GM11168 (cell line): ENCODE results near the gene DSE.

Experiments
- in situ Hi-C: fragments of 300-500 bp; cut with MboI; formaldehyde crosslinking; loops from one replicate; pipeline ENCODE4 v1.12.0; 2022; ENCODE audit warnings: low sequenced_read_pairs; ENCODE audit not compliant: unreplicated experiment

Gene DSE

DNA sequence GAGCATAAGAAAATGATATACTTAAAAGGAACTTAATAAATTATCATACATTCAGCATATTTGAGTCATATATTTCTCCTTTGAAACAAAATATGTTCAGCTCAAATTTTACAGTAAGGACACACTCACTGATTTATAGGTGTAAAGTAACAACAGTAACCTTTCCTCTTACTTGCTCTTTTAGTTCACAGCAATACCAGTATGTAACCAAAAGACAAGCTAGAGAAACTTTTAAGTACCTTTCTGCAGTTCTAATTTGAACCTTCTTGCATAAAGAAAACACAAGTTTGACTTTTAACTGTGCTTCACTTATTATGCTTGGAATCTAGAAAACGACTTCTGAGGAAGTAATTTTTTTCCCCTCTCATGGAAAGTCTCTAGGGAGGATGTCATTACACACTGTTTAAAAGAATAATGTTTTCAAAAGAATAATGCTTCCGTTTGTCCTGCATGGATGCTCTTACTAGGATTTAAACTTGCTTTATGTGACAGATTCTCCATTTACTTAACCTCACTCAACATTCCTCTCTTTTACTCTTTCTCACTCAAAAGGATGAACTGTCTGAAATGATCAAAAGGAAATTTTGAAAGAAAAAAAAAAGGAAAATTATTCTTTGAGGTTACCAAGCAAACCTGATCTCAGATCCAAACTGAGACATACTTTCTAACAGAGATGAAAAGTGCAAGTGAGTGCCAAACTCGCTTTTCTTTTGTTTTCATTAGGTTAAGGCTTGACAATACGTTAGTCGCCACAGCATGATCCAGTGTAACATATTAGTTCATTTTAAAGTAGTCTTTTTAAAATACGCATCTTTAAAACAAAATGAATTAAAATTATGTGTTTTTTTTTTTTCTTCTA, 68.1 kb downstream of the DSE start:
- in situ Hi-C loops, result no loop called here

DNA sequence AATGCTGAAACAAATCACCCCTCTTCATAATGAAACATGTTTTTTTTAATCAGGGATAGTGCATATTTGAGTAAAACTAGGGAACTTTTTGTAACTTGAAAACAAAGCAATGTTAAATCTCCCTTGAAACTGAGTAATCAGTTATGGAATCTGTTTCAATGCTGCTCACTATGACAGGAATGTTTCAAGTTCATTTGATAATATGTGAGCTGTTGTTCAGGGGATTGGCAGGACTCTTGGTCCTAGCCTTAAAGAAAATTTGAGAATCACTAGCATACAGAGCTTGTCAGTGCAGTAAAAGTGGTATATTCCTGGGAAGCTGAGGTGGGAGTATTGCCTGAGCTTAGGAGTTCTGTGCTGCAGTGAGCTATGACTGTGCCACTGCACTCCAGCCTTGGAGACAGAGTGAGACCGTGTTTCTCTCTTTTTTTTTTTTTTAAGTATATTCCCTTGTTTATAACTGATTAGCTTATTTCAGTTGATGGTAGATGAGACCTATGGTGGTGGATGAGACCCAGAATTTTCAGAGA, 68.8 kb downstream of the DSE start:
- in situ Hi-C loops, result no loop called here

DNA sequence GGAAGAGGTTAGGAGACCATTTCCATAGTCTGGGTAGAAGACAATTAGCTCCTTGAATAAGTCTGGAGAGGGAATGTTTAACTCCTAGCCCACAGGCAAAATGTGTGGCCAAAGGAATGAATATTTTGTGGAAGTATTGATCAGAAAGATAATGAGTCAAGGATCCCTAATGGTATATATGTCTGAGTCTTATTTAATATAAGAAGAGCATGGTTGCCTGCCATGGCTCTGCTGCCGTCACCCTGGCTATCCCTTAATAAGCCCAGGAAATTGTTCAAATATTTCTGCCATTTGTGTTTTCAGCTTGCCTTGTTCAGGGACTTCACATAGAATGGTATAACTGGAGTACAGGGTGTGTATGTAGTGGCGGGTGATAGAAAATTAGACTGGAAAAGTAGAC, 72.4 kb downstream of the DSE start:
- in situ Hi-C loops, result no loop called here

DNA sequence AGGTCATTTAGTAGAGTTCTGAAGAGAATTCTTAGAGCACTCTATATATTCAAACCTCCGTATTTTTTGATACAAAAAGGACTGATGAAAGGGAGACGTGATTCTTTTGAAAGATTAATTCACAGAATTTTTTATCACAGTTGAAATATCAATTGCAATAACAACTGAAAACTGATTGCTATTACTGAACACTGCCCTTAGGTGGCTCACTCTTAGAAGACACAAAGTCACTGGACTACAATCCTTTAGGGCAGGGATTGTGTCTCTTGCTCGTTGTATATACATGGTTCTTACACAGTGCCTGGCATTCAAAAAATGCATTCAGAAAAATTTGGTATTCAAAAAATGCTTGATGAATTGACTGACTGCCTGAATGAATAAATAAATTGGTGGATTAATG, 73.3 kb downstream of the DSE start:
- in situ Hi-C loops, result no loop called here

DNA sequence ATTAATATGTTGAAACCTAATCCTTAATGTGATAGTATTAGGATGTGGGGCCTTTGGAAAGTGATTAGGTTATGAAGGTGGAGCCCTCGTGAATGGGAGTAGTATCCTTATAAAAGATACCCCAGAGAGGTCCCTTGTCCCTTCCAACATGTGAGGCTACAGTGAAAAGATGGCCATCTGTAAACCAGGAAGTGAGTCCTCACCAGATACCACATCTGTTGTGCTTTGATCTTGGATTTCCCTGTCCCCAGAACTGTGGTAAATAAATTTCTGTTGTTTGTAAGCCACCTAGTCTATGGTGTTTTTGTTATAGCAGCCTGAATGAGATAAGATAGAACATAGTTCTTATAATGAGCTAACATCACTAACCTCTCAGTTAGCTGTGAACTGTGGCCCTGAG, 73.8 kb downstream of the DSE start:
- in situ Hi-C loops, result no loop called here

DNA sequence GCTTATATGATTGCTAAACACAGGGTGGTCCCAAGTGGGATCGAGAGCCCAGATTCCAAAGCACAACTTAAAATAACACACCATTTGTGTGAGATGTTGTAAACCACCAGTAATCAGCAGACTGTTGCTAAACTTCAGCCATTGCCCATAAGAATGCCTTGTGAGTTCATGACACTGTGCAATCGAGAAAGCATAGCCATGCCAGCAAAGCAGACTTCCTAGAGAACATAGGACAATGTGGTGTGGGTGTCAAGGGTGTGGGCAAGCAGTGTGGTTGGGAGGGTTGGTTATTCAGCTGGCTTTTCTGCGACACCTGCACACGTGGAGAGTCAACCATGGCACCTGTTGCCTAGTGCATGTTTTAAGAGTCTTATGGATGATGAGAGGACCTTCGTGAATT, 74.4 kb downstream of the DSE start:
- in situ Hi-C loops, result no loop called here

DNA sequence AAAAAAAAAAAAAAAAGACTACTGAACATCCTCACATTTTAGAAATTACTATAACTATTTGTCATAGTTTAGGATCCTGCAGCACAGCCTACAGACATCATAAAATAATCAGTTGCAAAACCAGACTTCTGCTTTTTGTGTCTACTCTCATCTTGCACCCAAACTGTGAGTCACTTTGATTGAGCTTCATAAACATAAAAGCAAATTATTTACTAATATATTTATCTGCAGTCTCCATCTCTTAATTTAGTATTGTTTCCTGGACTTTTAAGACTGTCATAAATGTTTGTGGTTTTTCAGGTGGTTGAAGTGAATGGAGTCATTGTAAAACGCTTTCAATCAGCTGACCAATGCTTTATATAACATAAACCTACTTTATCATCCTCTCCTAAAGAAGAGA, 75.7 kb downstream of the DSE start:
- in situ Hi-C loops, result no loop called here

DNA sequence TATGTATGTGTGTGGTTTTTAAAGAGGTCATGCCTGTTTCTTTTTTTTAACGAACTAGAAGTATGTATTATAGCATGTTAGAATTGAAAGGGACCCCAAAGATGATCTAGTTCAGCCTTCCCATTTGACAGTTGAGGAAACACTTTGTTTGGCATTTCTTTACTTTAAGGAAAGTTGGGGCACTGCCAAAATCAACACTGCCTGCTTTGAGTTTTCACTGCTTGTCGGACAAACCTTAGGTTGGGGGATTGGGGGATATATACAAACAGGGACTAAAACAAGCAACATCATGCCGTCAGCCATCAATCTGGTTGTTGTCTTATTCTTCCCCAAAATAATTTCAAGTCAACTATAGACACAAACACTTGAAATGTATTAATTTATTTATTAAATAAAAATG, 76.3 kb downstream of the DSE start:
- in situ Hi-C loops, result no loop called here

DNA sequence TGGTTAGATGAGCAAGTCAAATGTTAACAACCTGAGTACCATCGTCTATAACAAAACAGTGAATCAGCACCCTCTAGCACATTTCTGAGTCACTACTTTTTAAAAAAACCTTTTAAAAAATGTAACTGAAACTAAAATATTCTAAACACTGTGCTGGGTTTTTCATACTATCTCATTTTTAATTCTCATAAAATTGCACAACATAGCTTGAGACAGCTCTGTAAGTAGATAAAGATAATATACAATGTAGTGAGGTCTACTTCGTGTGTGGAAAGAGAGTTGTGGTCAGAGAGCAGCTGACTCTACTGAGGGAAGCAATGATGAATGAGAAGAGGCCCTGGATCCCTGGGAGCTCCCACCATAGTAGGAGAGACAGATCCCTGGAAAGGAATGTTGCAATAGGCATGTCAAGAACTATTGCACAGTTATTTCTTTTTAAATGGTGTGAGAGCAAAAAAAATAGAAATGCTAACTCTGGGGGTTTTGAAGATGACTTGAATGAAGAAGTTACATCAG, 76.8 kb downstream of the DSE start:
- in situ Hi-C loops, result no loop called here

DNA sequence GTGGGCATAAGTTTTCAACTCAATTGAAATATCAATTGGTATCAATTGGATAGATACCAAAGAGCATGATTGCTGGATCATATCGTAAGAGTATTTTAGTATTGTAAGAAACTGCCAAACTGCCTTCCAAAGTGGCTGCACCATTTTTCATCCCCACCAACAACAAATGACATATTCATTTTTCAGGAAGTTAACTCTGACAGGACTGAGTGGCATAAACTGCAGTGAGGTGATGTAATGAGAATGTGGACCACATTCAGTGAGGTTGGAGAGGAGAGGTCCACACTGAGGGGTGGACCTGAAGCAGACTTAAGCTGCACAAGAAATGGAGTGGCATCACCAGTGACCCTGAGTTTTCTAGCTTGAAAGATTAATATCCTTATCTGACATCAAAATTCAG, 78.8 kb downstream of the DSE start:
- in situ Hi-C loops, result no loop called here

DNA sequence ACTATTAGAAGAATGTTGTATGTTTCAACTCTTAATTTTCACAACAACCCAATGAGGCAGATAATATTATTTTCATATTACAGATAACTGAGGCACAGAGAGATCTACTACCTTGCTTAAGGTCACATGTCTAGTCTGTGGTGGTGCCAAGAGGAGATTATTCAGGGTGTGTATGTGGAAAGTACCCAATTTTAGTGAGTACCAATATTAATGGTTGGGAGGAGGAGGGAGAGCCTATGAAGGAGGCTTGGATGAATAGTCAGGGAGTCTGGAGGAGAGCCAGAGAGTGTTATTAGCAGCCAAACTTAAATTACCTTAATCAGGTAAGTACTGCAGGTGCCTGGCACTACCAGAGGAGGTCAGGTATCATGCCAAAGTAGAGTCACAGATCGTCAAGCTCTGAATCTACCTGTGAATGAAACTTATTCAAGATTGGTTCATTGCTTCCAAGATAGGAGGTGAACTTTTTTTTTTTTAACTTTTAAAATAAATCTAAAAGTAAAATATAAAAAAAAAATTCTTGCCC, 79.5 kb downstream of the DSE start:
- in situ Hi-C loops, result no loop called here

DNA sequence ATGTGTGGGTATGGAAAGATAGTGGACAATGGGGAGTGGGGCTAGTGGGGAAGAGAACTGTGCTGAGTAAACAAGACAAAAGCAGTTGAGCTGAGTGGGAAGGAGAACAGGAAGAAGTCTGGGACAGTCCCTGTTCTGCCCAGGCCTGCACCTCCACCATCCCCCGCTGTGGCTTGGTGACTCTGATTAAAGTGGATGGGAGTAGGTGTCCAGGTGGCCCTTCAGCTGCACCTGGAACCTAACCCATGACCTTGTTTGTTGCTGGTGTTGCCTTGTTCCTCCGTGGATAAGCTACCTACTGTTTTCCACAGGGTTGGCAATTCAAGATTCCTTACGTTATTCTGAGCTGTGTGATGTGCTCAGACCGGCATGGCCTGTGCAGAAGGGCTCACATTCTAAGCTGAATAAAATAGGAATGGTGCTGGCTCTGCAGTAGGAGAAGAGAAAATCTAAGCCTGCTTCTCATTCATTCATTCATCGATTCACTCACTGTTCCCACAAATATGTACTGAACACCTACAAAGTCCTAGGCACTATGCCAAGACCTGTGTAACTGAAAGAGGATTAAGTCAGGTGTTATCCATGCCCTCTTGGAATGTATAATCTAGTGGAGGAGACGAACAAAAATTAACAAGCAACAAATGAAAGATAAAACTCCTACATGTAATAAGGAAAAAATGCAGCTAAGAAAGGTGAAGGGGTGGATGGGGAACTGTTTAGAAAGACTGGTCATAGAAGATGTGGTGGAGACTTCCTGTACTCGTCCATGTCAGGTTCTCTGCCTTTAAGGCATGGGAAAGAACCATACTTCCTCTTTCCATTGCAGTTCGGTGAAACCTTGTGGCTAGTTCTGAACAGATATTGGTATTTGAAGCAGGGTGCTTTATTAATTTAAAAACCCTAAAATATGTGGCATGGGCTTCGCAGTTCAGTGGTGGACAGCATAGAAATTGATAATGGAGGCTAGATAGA, 80.3 kb downstream of the DSE start:
- in situ Hi-C loops, result no loop called here

DNA sequence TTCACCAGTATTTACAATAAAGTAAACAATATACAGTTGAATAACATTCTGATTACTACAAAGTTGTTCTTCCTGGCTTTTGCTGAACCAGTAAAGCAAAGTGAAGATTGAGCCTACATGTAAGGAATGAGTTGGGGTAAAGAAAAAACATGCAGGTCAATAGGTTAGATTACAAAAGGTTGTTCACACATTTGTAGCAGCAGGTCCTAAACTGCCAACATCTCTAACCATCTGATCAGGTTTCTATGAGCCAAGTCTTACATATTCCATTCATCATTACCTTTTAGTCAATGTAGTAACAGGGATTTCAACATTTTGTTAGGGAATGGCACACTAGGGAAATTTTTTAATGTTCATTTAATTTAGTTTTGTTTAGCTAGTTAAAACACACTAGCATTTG, 81.2 kb downstream of the DSE start:
- in situ Hi-C loops, result no loop called here

DNA sequence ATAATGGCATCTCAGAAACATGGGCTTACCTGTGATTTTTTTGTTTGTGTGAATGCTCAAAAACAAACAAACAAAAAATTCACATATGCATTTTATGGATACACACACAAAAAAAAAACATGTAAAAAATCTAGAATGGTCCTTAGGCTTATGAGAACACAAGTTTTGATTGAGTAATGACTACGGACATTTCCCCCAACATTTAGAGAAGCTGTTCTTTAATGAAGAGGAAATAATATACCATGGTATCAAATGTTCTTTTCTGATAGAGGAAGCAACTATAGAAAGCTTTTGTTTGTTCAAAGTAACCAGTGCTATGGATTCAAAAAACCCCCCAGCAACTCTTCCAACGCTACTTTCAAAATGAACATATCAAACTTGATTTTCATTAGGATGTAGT, 81.8 kb downstream of the DSE start:
- in situ Hi-C loops, result no loop called here

DNA sequence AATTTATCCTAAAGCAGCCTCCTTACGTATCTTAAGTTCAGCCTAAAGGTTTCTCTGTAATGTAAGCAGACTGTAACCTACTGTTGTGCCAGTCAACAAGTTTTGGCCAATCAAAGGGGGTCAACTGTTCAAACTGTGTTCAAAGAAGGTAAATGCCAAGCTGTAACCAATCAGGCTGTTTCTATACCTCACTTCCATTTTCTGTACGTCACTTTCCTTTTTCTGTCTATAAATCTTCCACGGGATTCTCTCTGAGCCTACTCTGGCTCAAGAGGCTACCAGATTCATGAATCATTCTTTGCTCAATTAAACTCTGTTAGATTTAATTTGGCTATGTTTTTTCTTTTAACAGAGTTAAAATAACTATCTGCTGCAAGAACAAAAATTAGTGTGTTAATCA, 85.4 kb downstream of the DSE start:
- in situ Hi-C loops, result no loop called here

DNA sequence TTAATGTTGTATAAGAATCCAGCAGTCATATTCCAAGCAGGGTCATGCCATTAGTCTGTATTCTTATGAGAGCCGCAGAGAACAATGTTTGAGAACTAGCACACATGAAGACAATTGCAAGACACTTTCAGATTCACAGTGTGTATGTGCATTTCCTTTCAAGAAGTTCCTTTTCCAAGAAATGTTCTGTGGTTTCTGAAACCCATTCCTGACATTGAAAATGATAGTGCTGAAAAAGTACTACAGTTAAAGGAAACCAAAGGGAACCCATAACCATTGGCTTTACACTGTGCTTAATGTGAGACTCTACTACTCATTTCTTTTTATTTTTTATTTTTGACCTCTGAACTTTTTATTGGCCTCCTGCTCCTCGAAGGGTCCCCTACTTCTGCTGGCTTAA, 86.2 kb downstream of the DSE start:
- in situ Hi-C loops, result no loop called here

DNA sequence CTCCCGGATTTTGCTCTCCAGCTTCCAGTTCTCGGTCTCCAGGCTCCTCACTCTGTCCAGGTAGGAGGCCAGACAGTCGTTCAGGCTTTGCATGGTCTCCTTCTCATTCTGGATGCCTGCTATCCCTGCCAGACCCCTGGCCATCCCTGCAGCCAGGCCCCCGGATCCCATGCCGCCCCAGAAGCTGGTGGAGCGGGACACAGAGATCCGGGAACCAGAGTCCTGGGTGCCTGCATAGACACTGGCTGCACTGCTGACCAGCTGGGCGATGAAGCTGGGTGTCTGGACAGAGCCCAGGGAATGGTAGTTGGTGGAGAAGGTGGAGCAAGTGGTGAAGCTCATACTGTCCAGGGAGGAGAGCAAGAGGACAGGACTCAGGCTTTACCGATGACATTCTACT, 87.5 kb downstream of the DSE start:
- in situ Hi-C loops, result no loop called here

DNA sequence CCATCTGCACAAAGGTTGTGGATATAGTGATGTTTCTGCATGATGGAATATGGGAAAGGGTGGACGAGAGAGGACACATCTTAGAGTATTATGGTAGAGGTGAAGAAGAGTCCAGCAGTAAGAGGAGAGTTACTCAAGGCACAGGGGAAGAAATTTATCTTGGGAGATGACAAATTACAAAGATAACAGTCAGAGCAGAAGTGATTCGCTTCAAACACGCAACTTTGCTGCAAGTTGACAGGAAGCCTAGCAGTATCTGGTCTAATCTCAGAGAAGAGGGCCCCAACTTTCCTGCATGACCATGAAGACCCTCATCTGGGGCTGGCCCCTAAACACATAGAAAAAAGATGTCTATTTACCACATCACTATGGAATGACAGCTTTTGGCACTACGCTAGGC, 89.2 kb downstream of the DSE start:
- in situ Hi-C loops, result no loop called here

DNA sequence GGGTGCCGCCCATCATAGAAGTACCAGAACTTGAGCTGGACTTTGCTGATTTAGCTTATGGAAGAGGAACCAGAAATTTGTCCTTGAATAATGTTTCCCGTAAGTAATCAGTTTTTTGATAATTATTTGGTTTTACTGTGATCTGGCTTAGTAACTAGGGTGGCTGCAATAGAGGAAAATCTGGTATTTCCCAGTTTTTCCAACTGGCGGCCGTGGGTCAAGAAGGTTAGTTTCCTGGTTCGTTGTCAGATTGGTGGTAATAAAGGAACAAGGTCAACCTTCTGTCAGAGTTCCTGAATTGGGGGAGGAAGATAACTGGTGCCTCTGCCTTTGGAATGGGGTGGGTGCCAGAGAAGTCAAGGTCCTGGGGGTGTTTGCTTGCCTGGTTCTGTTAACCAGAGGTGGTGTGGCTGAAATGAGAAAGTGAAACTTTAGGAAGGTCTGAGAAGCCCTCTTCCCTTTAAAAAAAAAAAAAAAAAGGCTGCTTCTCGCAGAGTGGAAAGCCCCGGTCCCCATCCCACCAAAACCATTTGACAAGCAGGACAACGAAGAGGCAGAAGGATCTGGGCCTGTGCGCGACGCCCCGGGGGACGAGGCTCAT, 90.7 kb downstream of the DSE start, which contains the start of gene CALHM6:
Gene CALHM6 (plus strand): TSS at position 45 of the 601 bp plus-strand sequence. CDS start 555 bp downstream, at position 600.
- in situ Hi-C loops, result no loop called here
